HCT116 (cell line): ENCODE results near the gene VTI1A. TPM values are rescaled to one million over a fixed set of nuclear protein-coding genes. Genes with fewer than 3 reads are reported as not detected.

Source experiments
- ATAC-seq: fragments of 200-7000 bp; cut with Tn5 transposase; 2 replicates; pipeline ENCODE4 v1.9.1; 2020; ENCODE audit warnings: mild to moderate bottlenecking, moderate library complexity
- BruUV-seq: library from RNA; stranded (reverse); fragments of 400-500 nt; replicated peaks from 2 replicates; lab custom pipeline; 2021; lab: Mats Ljungman, UMichigan
- CTCF ChIA-PET: fragments of 300-600 bp; sonication (Branson Sonifier 250); formaldehyde crosslinking; loops from one replicate; lab custom pipeline; 2021; ENCODE audit warnings: antibody characterized with exemption; lab: Charles Lee
- POLR2A ChIA-PET: fragments of 300-600, 350-600 bp; sonication (Branson Sonifier 250); formaldehyde crosslinking; loops from one replicate; lab custom pipeline; 2021; ENCODE audit warnings: antibody characterized with exemption; lab: Charles Lee
- RAD21 ChIA-PET, 2 experiments: fragments of 300-600 bp; sonication (Branson Sonifier 250); formaldehyde crosslinking; loops; one replicate each; lab custom pipeline; 2023; ENCODE audit warnings: low total read pairs in 2 of 2; ENCODE audit not compliant: uncharacterized antibody in 2 of 2, unreplicated experiment in 2 of 2, low non-redundant PET in 1 of 2; lab: Charles Lee
- DNase-seq: peaks from one replicate; pipeline ENCODE4 v3.0.0-alpha.2; 2010; ENCODE audit warnings: low read depth, low spot score
- H2AFZ ChIP-seq: fragments of 200-600 bp; shearing (Covaris generic), sonication (generic); 2 replicates; pipeline ENCODE4 v1.6.1; 2017; ENCODE audit warnings: low read depth, mixed run types, mixed read lengths, antibody characterized with exemption, low read length; ENCODE audit not compliant: poor library complexity, severe bottlenecking
- H3K27ac ChIP-seq: 2 replicates; pipeline ENCODE4 v1.5.1; 2012; ENCODE audit warnings: low read depth, low read length
- H3K27me3 ChIP-seq: fragments of 200-600 bp; sonication (generic); 2 replicates; pipeline ENCODE4 v1.6.1; 2016; ENCODE audit warnings: mixed run types, low read length, mixed read lengths; ENCODE audit not compliant: insufficient read depth
- H3K36me3 ChIP-seq, 2 experiments: fragments of 200-500 bp in 1 of 2; fragments of 200-600 bp in 1 of 2; sonication (Bioruptor generic) in 1 of 2; sonication (generic) in 1 of 2; 2 replicates each; pipeline versions ENCODE4 v1.5.1 to v1.6.1; 2014 to 2016; ENCODE audit warnings: low read length in 2 of 2, inconsistent platforms in 1 of 2, mixed read lengths in 1 of 2, mixed run types in 1 of 2; ENCODE audit not compliant: insufficient read depth in 2 of 2, control insufficient read depth in 1 of 2
- H3K4me1 ChIP-seq, 2 experiments: fragments of 200-600 bp in 1 of 2; sonication (generic) in 1 of 2; 2 replicates each; pipeline versions ENCODE4 v1.5.1 to v1.6.1; 2012 to 2017; ENCODE audit warnings: low read length in 2 of 2, inconsistent platforms in 1 of 2, mild to moderate bottlenecking in 1 of 2, mixed read lengths in 1 of 2, mixed run types in 1 of 2, moderate library complexity in 1 of 2; ENCODE audit not compliant: insufficient read depth in 2 of 2, control insufficient read depth in 1 of 2
- H3K4me2 ChIP-seq: fragments of 200-600 bp; sonication (generic); 2 replicates; pipeline ENCODE4 v1.6.1; 2017; ENCODE audit warnings: mixed run types, low read length, mixed read lengths
- H3K4me3 ChIP-seq, 2 experiments: fragments of 200-600 bp in 1 of 2; sonication (generic) in 1 of 2; replicated peaks in 1 of 2; 2 replicates each; pipeline ENCODE4 v1.5.1; 2011 to 2016; ENCODE audit warnings: low read length in 2 of 2, control low read depth in 1 of 2, low read depth in 1 of 2, mild to moderate bottlenecking in 1 of 2, mixed read lengths in 1 of 2, mixed run types in 1 of 2
- H3K79me2 ChIP-seq: fragments of 200-600 bp; sonication (generic); 2 replicates; pipeline ENCODE4 v1.6.1; 2017; ENCODE audit warnings: mild to moderate bottlenecking, mixed run types, low read length, moderate library complexity, mixed read lengths; ENCODE audit not compliant: insufficient read depth
- H3K9ac ChIP-seq: fragments of 200-600 bp; sonication (generic); 2 replicates; pipeline ENCODE4 v1.6.1; 2016; ENCODE audit warnings: low read length, mixed read lengths
- H3K9me2 ChIP-seq: fragments of 200-600 bp; sonication (generic), shearing (Covaris generic); 2 replicates; pipeline ENCODE4 v1.6.1; 2017; ENCODE audit warnings: mixed run types, mild to moderate bottlenecking, moderate library complexity; ENCODE audit not compliant: insufficient read depth
- H3K9me3 ChIP-seq, 2 experiments: fragments of 200-500 bp in 1 of 2; fragments of 200-600 bp in 1 of 2; sonication (Bioruptor generic) in 1 of 2; sonication (generic) in 1 of 2; 2 replicates each; pipeline ENCODE4 v1.6.1; 2014 to 2017; ENCODE audit warnings: low read length in 2 of 2, mixed read lengths in 2 of 2, inconsistent platforms in 1 of 2, low read depth in 1 of 2, mild to moderate bottlenecking in 1 of 2, mixed run types in 1 of 2, moderate library complexity in 1 of 2; ENCODE audit not compliant: control insufficient read depth in 1 of 2, insufficient read depth in 1 of 2
- H4K20me1 ChIP-seq: fragments of 200-600 bp; sonication (generic), shearing (Covaris generic); 2 replicates; pipeline ENCODE4 v1.6.1; 2017; ENCODE audit warnings: mixed run types, mild to moderate bottlenecking, moderate library complexity; ENCODE audit not compliant: insufficient read depth
- CBX3 ChIP-seq: IDR thresholded peaks from 2 replicates; pipeline ENCODE4 v1.6.1; 2012; ENCODE audit warnings: low read depth
- CEBPB ChIP-seq: IDR thresholded peaks from 2 replicates; pipeline ENCODE4 v1.6.1; 2012; ENCODE audit warnings: low read depth
- CTCF ChIP-seq, 3 experiments: fragments of 200-600 bp in 1 of 3; sonication (generic) in 1 of 3; IDR thresholded peaks in 2 of 3; conservative IDR thresholded peaks in 1 of 3; 2 replicates each; pipeline ENCODE4 v1.5.1; 2012 to 2017; ENCODE audit warnings: low read depth in 2 of 3, low read length in 2 of 3, antibody characterized with exemption in 1 of 3, borderline replicate concordance in 1 of 3, control low read depth in 1 of 3, mild to moderate bottlenecking in 1 of 3, mixed read lengths in 1 of 3, mixed run types in 1 of 3, moderate library complexity in 1 of 3; ENCODE audit not compliant: insufficient read depth in 1 of 3
- EGR1 ChIP-seq: IDR thresholded peaks from 2 replicates; pipeline ENCODE4 v1.6.1; 2012; ENCODE audit warnings: low read depth
- EZH2 ChIP-seq: fragments of 200-600 bp; sonication (generic); IDR thresholded peaks from 2 replicates; pipeline ENCODE4 v1.6.1; 2017; ENCODE audit warnings: antibody characterized with exemption, mixed run types
- EZH2phosphoT487 ChIP-seq: fragments of 200-600 bp; IDR thresholded peaks from 2 replicates; pipeline ENCODE4 v1.6.1; 2018; ENCODE audit warnings: antibody characterized with exemption, borderline replicate concordance
- FOSL1 ChIP-seq: IDR thresholded peaks from 2 replicates; pipeline ENCODE4 v1.6.1; 2012; ENCODE audit warnings: low read depth
- POLR2A ChIP-seq: IDR thresholded peaks from 2 replicates; pipeline ENCODE4 v1.7.0; 2011; ENCODE audit warnings: borderline replicate concordance; ENCODE audit not compliant: insufficient read depth, insufficient read length; ENCODE audit errors: extremely low read depth
- SP1 ChIP-seq: IDR thresholded peaks from 2 replicates; pipeline ENCODE4 v1.6.1; 2012; ENCODE audit warnings: low read depth
- SRF ChIP-seq: IDR thresholded peaks from 2 replicates; pipeline ENCODE4 v1.6.1; 2012; ENCODE audit warnings: low read depth
- TCF7L2 ChIP-seq: IDR thresholded peaks from 2 replicates; pipeline ENCODE4 v1.7.0; 2011; ENCODE audit warnings: borderline replicate concordance, inconsistent platforms; ENCODE audit not compliant: insufficient read depth, insufficient read length; ENCODE audit errors: extremely low read depth
- ZBTB33 ChIP-seq: IDR thresholded peaks from 2 replicates; pipeline ENCODE4 v1.6.1; 2011; ENCODE audit warnings: mild to moderate bottlenecking, low read length, moderate library complexity; ENCODE audit not compliant: insufficient replicate concordance; ENCODE audit errors: extremely low read depth
- ZFX ChIP-seq: fragments of 450-650 bp; IDR thresholded peaks from 2 replicates; pipeline ENCODE4 v1.6.1; 2017
- intact Hi-C: fragments of 100-400 bp; cut with micrococcal nuclease; formaldehyde crosslinking; loops from 2 replicates; pipeline ENCODE4 v1.10.0; 2022
- total RNA-seq: library from RNA; stranded (reverse); gene quantifications from one replicate; pipeline ENCODE4 v1.2.1, GENCODE V29; 2021; ENCODE audit not compliant: unreplicated experiment

Gene VTI1A
- total RNA-seq, 1 experiment from 2014 or later: 80.7 TPM

- no peak overlapping the region for H3K4me2 ChIP-seq
- ChIA-PET POLR2A (no interaction called here), RAD21 (no interaction called here), CTCF (no interaction called here)
- no peak overlapping the region for H3K27ac ChIP-seq
- peaks cover 2 to 14% of the 10 kb centered on the region in 2 experiments; a peak in 3 of 4 replicates for H3K36me3 ChIP-seq
- H4K20me1 ChIP-seq: no peaks in the 10 kb centered on the region
- DNase-seq (no peak), ATAC-seq (no peak)
- intact Hi-C loops: loop anchor here (10.0 kb wide), 1 partner anchor 715 kb away; no protein-coding TSS in a partner anchor
- H3K4me3 ChIP-seq: no peak overlapping the region
- H3K9me3 ChIP-seq: no peaks in the 10 kb centered on the region
- H3K4me1 ChIP-seq: 0 out of 4 replicates have a peak, but pooled peaks cover 0 to 3% of the 10 kb centered on the region in 2 experiments
- BruUV-seq: no TSS peak
- TF ChIP-seq EZH2: no peak
- TF ChIP-seq ZFX: no peak
- TF ChIP-seq ZBTB33: no peak
- no peak for TF ChIP-seq EGR1
- no peak for TF ChIP-seq CEBPB
- TF ChIP-seq SP1: no peak
- TF ChIP-seq CBX3: no peak
- no peak for TF ChIP-seq SRF
- no peak for TF ChIP-seq TCF7L2
- TF ChIP-seq EZH2phosphoT487: no peak
- no peak for TF ChIP-seq CTCF (IDR thresholded peaks at IDR 0.05 in 2 of 3, conservative IDR thresholded peaks at IDR 0.05 in 1 of 3; ENCODE audit: borderline replicate concordance in 1 of 3, insufficient read depth in 1 of 3, low read depth in 2 of 3, low read length in 2 of 3)
- TF ChIP-seq POLR2A: no peak
- no peak for TF ChIP-seq FOSL1
- H2AFZ ChIP-seq: no peak overlapping the region
- no peaks in the 10 kb centered on the region for H3K9me2 ChIP-seq
- no peaks in the 10 kb centered on the region for H3K79me2 ChIP-seq
- no peaks in the 10 kb centered on the region for H3K27me3 ChIP-seq
- no peak overlapping the region for H3K9ac ChIP-seq
Measured at GRCh38 chr10:112669989-112670388, 223.0 kb downstream of the VTI1A start.
